HG02981 (cell line): ENCODE data around the gene SLC28A1.

Experiments
- ATAC-seq: cut with Tn5 transposase; IDR thresholded peaks from one replicate; pipeline ENCODE4 v1.9.1; 2021; ENCODE audit warnings: mild to moderate bottlenecking, moderate library complexity; ENCODE audit not compliant: unreplicated experiment

The SLC28A1 gene

GRCh38 chr15:84885801-84886200, 1.3 kb downstream of the SLC28A1 start:
- no peak for ATAC-seq

GRCh38 chr15:84886211-84886983, 1.9 kb downstream of the SLC28A1 start:
- ATAC-seq: no peak

DNA sequence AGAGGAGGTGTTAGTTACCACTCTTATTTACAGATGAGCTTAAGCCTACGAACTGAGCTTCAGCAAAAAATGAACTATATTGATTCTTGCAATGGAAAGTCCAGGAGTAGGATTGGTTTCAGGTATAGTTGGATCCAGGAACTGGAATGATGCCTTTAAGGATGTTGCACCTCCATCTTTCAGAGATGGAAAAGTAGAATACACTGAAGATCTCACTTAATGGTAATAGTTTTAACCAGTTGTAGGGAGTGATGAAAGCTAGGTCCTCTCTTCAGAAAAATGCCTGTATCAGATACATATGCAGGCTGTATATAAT, 2.5 kb downstream of the SLC28A1 start:
- ATAC-seq: no peak

- ATAC-seq: no peak
Observed at GRCh38 chr15:84887938-84888337, 3.5 kb downstream of the SLC28A1 start.

DNA sequence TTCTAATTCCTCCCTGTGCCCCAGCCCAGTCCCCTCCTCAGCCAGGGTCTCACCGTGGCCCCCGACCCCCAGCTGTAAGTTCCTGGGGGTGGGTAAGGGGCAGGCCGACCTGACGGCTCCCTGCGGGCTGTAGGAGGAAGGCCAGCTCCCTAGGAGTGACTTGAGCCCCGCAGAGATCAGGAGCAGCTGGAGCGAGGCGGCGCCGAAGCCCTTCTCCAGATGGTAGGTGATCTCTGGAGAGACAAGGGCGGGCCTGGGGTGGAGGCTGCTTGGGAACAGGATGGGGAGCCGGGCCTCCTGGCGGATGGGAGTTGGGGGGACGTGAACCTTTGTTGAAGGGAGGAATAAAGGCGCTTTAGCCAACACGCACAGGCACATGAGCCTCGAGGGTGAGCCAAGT, 4.2 kb downstream of the SLC28A1 start:
- ATAC-seq: no peak

GRCh38 chr15:84889313-84889990, 5.0 kb downstream of the SLC28A1 start:
- no peak for ATAC-seq

DNA sequence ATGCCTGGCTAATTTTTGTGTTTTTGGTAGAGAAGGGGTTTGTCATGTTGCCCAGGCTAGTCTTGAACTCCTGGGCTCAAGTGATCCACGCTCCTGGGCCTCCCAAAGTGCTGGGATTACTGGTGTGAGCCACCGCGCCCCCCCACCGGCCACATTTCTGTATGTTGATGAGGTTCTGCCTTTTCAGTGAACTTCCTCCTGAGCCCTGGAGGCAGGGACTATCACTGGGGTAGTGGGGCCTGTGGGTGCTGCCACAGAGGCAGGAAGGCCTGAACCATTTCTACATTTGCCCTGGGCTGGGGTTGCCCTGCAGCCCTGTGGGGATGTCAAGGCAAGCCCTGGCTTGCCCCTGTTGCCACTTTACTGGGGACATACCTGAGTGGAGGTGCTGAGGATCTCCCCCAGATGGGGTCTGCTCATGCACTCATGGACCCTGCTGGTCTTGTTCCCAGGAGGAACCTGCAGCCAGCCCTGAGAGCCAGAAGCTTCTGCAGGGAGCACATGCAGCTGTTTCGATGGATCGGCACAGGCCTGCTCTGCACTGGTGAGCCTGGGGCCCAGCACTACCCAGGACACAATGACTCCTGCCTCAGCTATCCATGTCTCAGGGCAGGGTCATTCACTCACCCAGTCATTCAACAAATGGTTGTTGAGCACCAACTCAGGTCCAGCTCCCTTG, 5.7 kb downstream of the SLC28A1 start:
- ATAC-seq: no peak

DNA sequence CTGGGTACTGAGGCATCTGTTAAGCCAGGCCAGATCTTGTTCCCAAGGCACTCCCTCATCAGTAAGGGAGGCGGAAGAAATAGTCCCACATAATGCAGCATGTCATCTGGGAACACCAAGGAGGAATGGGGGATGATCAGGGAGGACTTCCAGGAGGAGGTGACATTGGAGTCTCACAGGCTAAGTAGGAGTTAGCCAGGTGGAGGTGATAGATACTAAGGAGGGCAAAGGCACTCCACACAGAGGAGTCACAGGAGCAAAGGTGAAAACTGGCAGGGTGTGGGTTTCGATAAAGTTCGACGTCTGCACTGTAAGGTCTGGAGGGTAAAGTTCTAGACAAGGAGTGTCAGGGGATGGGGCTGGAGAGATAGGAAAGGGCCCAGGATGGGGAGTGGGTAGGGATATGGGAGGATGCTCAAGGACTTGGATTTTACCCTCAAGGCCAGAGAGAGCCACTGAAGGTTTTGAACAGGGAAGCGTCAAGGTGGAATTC, 6.3 kb downstream of the SLC28A1 start:
- ATAC-seq: no peak

DNA sequence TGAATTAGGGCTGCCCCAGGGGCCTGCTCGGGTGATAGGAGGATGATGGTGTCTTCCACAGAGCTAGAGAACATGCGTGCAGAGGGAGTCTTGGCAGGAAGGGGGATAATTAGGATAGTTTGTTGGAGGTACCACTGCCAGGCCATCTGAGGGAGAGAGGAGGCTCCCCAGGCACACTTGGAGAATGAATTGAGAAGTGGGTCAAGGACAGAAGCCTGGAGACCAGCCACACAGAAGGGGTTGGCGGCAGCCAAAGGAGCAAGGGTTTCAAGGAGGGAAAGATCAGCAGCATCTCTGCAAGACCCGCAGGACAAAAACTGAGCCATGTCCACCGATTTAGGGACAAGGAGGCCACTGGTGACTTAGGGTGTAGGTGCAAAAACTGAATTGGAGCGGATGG, 6.9 kb downstream of the SLC28A1 start:
- ATAC-seq: no peak

DNA sequence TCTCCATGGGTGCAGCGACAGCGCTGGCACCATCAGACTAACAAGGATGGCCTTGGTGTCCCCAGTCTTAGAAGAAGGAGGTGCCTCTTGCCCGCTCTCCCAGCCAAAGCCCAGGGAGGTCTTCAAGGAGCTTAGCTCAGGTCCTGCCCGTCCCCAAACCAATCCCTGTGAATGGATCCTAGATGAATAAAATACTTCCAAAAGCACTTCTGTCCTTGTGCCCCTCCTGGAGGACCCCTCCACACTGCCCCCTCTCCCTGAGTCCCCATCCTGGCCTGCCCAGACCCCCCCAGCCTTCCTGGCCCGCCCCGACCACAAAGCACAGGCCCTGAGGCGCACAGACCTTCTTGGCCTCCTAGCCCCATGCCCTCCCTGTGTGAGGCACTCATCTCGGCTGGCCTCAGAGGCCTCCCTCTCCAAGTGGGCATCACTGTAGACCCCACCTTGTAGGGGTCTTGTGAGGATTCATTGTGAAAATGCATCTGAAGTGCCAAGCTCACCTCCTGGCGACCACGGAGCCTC, 8.4 kb downstream of the SLC28A1 start:
- no peak for ATAC-seq

DNA sequence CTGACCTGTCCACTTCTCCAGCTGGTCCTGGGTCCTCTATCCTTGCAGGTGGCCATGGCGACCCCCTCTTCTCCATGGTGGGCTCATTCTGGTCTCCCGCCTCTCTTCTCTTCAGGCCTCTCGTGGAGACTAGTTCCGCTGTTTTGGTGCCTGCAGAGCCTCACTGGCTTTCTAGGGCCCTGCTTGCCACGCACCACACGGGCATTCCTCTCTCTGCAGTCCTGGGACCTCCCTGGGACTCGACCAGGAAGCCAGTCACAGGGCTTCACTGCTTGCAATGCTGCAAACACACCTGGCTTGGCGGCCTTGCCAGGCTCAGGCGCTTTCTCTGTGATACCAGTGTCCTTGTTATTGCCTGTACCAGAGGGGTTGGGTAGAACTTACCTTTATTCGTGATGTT, 9.1 kb downstream of the SLC28A1 start:
- no peak for ATAC-seq

GRCh38 chr15:84894736-84895425, 10.4 kb downstream of the SLC28A1 start:
- ATAC-seq: no peak

DNA sequence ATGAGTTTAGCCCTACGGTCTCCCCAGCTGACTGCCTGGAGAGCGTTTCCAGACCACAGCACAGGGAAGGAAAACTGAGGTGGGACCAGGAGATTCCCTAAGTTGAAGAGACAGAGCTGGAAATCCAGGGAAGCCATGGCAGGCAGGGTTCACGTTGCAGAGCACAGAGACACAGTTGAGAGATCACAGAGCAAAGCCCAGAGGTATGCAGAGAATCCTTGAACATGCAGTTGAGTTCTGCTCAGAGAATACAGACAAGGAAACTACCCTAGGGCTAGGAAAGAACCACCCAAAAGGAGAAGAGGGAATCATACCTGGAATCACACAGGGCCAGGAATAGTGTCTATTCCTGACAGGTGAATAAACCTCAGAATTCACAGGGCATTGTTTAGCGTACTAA, 14.3 kb downstream of the SLC28A1 start:
- ATAC-seq: no peak

DNA sequence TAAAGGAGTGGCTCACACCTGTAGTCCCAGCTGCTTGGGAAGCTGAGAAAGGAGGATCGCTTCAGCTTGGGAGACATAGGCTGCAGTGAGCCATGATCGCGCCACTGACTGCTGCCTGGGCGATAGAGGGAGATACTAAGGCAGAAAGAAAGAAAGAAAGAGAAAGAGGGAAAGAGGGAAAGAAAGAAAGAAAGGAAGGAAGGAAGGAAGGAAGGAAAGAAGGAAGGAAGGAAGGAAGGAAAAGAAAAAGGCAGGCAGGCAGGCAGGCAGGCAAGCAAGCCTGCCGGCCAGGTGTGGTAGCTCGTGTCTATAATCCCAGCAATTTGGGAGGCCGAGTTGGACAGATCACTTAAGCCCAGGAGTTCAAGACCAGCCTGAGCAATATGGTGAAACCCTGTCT, 15.3 kb downstream of the SLC28A1 start:
- no peak for ATAC-seq

- no peak for ATAC-seq
Observed at GRCh38 chr15:84901540-84901939, 17.1 kb downstream of the SLC28A1 start.

GRCh38 chr15:84903751-84904150, 19.3 kb downstream of the SLC28A1 start:
- no peak for ATAC-seq

GRCh38 chr15:84904419-84904818, 20.0 kb downstream of the SLC28A1 start:
- ATAC-seq: no peak

DNA sequence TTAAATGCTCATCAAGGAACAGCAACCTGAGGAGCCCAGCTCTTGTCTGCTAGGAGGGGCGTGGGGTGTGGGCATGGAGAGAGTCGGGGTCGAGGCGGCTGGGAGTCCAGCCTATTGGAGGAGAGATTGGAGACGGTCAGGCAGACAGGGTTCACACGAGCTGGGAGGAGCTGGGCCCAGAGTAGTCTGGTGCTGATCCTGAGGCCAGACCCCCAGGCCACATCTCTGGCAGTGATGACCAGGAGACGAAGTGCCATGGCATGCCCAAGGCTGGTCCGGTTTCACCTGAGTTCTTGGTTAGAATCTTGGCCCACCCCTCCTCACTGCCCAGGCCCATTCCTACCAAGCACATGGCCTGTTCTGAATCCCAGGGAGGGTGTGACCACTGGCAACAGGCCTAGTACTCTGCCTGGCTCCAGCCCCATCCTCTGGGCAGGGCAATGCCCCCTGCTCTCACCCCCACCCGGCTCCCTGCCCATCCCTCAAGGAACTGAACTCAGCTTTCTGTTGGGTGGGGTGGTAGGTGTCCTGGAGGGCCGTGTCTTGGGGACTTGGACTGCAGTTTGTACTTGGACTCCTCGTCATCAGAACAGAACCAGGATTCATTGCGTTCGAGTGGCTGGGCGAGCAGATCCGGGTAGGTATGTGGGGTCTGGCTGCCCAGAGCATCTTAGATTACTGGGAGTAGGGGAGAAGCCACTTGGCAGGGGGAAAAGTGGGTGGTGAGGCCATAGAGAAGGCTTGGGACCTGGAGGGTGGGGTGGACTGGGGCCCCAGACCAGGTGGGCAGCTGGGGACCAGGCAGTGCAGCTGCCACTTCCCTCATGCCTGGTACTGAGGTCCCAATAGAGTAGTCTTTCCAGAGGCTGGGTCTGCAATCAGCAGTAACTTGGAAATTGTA, 20.8 kb downstream of the SLC28A1 start:
- no peak for ATAC-seq

GRCh38 chr15:84907731-84908130, 23.3 kb downstream of the SLC28A1 start:
- ATAC-seq: no peak

DNA sequence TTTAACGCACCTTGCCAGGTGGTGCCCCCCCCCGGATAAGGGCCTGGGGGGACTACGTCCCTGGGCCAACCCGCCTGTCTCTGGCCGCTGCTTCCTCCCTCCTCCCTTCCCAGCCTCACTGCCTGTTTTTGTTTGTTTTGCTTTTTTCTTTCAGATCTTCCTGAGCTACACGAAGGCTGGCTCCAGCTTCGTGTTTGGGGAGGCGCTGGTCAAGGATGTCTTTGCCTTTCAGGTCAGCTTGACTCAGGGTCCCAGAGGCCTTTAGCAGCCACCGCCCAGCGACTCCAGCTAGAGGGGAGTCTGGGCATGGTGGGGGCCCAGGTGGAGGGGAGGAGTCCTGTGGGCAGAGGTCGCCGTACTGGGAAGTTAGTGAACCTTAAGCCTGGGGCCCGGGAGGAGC, 24.1 kb downstream of the SLC28A1 start:
- no peak for ATAC-seq
